Measurements from ENCODE around the gene GMDS.

Gene GMDS

GRCh38 chr6:2203264-2203663 lies 42.1 kb downstream of the GMDS start:
- DNase-seq: no peak

DNA sequence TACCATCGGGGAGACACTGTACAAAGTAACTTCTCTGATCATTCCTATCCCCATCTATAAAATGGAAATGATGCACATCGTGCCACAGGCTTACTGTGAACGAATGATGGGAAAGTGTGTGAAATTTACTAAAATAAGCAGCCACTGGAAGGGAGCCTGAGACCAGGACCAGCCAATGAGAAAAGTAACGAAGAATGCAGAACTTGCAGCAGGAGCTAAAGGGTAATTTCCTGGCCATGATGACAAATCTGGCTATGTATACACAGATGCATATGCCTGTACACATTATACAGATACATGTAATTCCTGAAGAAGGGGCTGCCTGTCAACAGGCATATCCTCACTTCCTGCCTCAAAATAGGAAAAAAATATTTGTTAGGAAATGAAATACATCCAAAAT lies 47.4 kb downstream of the GMDS start:
- DNase-seq: no peak

DNA sequence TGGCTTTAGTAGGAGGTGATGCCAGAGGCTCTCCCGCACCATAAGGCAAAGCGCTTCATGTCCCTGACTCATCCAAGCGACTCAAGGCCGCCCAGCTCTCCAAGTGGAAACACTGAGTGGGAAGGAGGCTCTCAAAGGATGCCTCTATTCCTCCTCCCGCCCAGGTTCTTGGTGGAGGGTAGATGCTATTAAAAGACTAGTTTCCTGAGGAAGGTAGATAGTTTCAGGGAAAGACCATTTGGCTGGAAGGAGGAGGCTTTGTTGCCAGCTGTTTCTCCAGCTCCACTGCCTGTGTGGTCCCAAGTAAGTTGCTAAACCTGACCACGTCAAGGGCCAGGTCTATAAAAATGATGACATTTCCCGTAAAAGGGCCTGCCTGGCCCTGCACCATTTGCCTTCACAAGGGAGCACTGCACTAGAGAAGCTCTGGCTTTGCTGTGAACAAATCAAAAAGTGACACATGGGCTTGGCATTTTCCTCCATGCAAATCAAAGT lies 48.2 kb downstream of the GMDS start:
- DNase-seq: no peak

DNA sequence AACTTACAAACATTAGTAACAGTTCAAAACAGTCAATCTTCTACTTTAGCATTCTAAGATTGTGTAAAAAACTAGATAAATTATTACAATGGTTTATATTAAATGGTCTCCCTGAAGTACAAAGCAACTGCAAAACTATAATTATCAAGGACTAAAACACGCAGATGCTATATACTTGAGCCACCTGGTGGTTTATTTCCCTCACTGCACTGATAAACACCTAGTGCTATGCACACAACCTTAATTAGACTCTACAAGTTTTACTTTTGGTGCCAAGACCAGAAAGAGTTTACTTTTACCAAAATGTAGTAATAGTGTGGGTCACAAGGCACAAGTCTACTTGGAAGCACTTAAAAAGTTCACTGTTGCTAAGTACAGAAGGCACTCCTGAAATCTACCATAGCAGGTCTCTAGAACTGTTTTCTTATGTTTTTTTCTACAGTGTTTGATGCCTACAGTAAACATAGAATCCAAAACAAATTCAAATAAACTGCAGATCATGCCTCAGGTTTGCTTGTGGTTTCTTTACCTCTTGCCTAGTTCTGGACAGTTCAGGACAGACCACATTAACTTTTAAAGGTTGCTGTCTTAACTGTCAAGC lies 49.2 kb downstream of the GMDS start:
- peak; percentile 29 for DNase-seq

GRCh38 chr6:2194643-2195042 lies 50.8 kb downstream of the GMDS start:
- DNase-seq: no peak

GRCh38 chr6:2193931-2194330 lies 51.5 kb downstream of the GMDS start:
- no peak for DNase-seq

DNA sequence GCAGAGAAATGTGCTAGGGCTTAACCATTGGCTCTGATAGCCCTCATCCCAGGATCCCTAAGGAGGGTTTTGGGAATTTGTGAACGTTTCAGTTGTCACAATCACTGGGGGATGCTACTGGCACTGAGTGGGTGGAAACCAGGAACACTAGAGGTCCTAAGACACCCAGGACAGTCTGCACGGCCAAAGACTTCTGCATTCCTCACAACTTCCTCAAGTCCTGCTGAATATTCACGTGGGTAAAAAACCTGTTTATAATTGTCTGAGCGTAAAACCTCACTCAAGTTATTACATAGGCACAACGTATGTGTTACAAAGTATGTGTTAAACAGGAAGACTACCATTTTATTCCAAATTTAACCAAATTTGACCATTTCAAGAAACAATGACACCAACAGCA lies 52.4 kb downstream of the GMDS start:
- DNase-seq: no peak

GRCh38 chr6:2191390-2191740 lies 54.0 kb downstream of the GMDS start:
- DNase-seq: no peak

GRCh38 chr6:2190661-2191389 lies 54.6 kb downstream of the GMDS start:
- no peak for DNase-seq

GRCh38 chr6:2188856-2189384 lies 56.5 kb downstream of the GMDS start:
- DNase-seq: no peak

DNA sequence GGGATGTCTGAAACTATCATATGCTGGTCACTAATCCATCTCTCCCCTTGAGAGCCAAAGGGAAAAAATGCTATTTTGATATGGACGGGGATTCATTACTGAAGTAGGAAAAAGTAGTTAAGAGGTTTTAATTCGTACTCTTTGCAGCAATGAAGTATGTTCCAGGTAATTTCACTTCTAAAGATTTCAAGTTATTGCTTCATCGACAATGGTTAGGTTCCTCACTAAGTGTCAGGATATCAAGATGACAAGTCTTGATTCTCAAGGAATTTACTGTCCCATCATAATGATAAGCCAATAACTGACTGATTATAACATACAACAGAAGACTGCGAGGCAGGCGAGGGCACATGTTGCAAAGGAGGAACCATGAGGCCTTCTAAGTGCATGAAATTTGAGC lies 57.0 kb downstream of the GMDS start:
- no peak for DNase-seq

DNA sequence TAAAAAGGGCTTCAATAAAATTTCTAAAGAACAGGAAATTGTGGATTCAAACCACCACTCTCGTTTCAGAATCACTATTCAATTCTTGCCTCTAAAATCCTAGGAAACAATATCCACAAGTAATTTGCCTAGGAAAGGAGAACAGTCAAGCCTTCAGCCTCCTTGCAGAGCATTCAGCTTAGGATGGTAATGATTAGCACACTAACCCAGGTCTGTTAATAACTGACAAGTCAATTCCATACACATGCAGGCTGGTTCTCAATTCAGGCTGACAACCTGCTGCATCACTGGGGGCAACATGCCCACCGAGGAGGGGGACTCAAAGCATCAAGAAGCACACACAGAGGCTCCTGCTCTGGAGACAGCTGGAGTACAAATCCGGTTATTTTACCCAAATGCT lies 57.6 kb downstream of the GMDS start:
- DNase-seq: no peak

DNA sequence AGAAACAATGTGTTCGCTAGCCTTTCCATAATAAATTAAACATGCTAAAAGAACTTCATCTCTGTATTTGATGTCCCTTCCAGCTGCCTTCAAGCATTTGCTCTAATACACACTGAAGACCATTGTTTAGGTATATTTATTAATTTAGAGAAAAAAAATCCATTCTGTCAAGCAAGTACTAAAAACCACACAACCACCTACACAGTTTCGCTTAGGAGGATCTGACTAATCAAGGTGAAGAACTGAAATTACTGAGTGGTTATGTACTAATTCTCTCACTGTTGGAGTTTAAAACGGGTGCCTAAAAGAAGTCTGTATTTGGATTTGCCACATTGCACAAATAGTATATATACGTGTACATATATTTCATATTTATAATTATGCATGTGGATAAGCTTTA lies 58.9 kb downstream of the GMDS start:
- DNase-seq: no peak

GRCh38 chr6:2185466-2185865 lies 59.9 kb downstream of the GMDS start:
- no peak for DNase-seq

GRCh38 chr6:2184700-2185455 lies 60.5 kb downstream of the GMDS start:
- no peak for DNase-seq

DNA sequence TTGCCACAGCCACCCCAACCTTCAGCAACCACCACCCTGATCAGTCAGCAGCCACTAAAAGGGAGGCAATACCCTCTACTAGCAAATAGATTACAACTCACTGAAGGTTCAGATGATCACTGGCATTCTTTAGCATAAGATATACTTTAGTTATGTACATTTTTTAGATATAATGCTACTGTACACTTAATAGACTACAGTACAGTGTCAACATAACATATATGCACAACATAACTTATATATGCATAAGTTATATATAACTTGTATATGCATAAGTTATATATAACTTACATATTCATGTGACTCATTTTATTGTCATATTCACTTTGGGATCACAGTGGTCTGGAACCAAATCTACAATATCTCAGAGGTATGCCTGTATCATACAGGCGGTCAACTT lies 61.7 kb downstream of the GMDS start:
- no peak for DNase-seq

DNA sequence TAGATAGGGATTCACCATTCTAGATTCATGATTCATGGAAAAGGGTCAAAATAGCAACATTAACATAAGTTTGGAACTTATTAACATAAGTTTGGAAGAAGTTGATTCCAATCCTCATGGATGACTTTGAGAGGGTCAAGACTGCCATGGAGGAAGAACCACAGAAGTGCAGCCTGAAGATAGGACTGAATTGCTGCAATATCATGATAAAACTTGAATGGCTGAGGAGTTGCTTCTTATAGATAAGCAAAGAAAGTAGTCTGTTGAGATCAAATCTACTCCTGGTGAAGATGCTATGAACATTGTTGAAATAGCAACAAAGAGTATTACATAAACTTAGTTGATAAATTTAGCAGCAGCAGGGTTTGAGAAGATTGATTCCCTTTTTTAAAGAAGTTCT lies 62.2 kb downstream of the GMDS start:
- DNase-seq: no peak

DNA sequence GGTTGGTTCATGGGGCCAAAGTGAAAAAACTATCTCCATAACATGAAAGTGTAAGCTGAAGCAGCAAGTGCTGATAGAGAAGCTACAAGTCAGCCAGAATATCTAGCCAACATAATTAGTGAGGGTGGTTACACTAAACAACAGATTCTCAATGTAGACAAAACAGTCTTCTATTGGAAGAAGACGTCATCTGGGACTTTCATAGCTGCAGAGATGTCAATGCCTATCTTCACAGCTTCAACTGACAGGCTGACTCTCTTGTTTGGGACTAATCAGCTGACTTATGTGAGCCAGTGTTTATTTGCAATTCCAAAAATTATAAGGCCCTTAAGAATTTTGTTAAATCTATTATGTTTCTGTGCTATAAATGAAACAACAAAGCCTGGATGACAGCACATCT lies 63.2 kb downstream of the GMDS start:
- DNase-seq: no peak

DNA sequence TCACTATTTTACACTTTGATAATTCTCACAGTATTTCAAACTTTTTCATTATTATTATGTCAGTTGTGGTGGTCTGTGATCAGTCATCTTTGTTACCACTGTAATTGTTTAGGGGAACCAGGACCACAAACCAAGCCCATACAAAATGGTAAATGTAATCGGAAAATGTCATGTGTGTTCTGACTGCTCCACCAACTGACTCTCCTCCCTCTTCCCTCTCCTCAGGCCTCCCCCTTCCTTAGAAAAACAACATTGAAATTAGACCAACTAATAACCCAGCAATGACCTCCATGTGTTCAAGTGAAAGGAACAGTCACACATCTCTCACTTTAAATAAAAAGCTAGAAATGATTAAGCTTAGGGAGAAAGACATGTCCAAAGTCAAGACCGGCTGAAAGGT lies 63.8 kb downstream of the GMDS start:
- DNase-seq: no peak

- no peak for DNase-seq
These were observed 65.5 kb downstream of the GMDS start for GRCh38 chr6:2179950-2180349.

GRCh38 chr6:2179241-2179640 lies 66.2 kb downstream of the GMDS start:
- no peak for DNase-seq

- no peak for DNase-seq
These were observed 67.3 kb downstream of the GMDS start for GRCh38 chr6:2178125-2178524.

GRCh38 chr6:2175825-2176224 lies 69.6 kb downstream of the GMDS start:
- no peak for DNase-seq

Measured in NCI-H1436 treated with DMSO at 0.1 percent for 48 hours (cell line).